ENCODE data around the gene C5. TPM values are rescaled to one million over a fixed set of nuclear protein-coding genes. Genes with fewer than 3 reads are reported as not detected.

C5 gene
- total RNA-seq, 1 experiment from 2014 or later = 0.74 TPM

DNA sequence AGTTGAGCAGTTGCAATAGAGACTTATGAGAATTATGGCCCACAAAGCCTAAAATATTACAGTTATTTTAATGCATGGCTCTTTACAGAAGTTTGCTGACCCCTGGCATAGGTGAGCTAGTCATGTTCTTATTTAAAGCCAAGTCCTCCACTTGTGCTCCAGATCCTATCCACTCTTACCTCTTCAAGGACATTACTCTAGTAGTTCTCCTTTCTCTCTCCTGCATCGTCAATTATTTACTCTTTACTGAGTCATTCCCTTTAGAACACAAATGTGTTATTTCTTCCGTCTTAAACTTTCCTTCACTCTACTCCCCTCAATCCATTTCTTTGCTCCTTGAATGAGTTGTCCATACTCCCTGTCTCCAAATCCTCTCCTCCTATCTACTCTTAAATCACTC lies 102.9 kb downstream of the C5 start:
- H3K27ac ChIP-seq (ENCODE audit: insufficient read length, low read depth, low read length) = no peak overlapping the region
- no peak overlapping the region for H3T11ph ChIP-seq (ENCODE audit: low read length)
- H3K4me1 Mint-ChIP-seq = peaks cover 19 to 20% of the 10 kb centered on the region in 2 experiments
- H3K23me2 ChIP-seq (ENCODE audit: insufficient read length, low read depth, low read length, poor library complexity, severe bottlenecking) = no peaks in the 10 kb centered on the region
- no peak overlapping the region for H3K18ac ChIP-seq (ENCODE audit: insufficient read length, low read depth, low read length)
- H3K79me1 ChIP-seq (ENCODE audit: insufficient read depth, low read depth, low read length, poor library complexity, severe bottlenecking) = no peaks in the 10 kb centered on the region
- H4K5ac ChIP-seq (ENCODE audit: insufficient read length, low read depth, low read length) = no peak overlapping the region
- H3K14ac ChIP-seq (ENCODE audit: insufficient read depth, low read length) = no peak overlapping the region
- H3K79me2 ChIP-seq (ENCODE audit: insufficient read depth, low read length) = no peaks in the 10 kb centered on the region
- no peaks in the 10 kb centered on the region for H4K20me1 ChIP-seq (ENCODE audit: control insufficient read depth, insufficient read depth, insufficient read length)
- no peak overlapping the region for H3K9ac ChIP-seq (ENCODE audit: extremely low read depth, insufficient read length, low read length)
- no peaks in the 10 kb centered on the region for H3K9me3 ChIP-seq (ENCODE audit: control insufficient read depth, low read depth, low read length)
- H2BK5ac ChIP-seq (ENCODE audit: insufficient read length, low read length) = no peak overlapping the region
- H2AK5ac ChIP-seq (ENCODE audit: insufficient read length, low read length) = no peak overlapping the region
- no peak overlapping the region for H2BK15ac ChIP-seq (ENCODE audit: low read depth, low read length)
- H2BK20ac ChIP-seq (ENCODE audit: low read depth, low read length, poor library complexity, severe bottlenecking) = no peak overlapping the region
- H3K4ac ChIP-seq (ENCODE audit: low read depth, low read length) = no peak overlapping the region
- no peaks in the 10 kb centered on the region for H3K27me3 Mint-ChIP-seq (ENCODE audit: low read depth)
- no peak overlapping the region for H2AFZ ChIP-seq (ENCODE audit: low read length)
- no peak for DNase-seq
- no peak overlapping the region for H3K56ac ChIP-seq (ENCODE audit: insufficient read length, low read depth, low read length)
- no peaks in the 10 kb centered on the region for H3K27me3 ChIP-seq (ENCODE audit: insufficient read depth, low read length)
- no peak overlapping the region for H3K23ac ChIP-seq (ENCODE audit: insufficient read length, low read depth, low read length)
- no peak overlapping the region for H3K4me2 ChIP-seq (ENCODE audit: insufficient read depth, insufficient read length, low read length)
- no peak overlapping the region for H4K8ac ChIP-seq (replicated peaks; ENCODE audit: insufficient read length, low read depth, low read length)
- H3K27ac Mint-ChIP-seq = no peak overlapping the region
- no peaks in the 10 kb centered on the region for H3K9me3 Mint-ChIP-seq
- no peaks in the 10 kb centered on the region for H3K36me3 Mint-ChIP-seq (ENCODE audit: insufficient read depth in 1 of 3, low read depth in 3 of 3)
- peaks cover 3% of the 10 kb centered on the region; the same call in 1 of the 2 replicates for H3K4me1 ChIP-seq (ENCODE audit: insufficient read depth, low read length)
- no peak overlapping the region for H4K91ac ChIP-seq (ENCODE audit: insufficient read length, low read depth, low read length)
- H3K4me3 Mint-ChIP-seq = no peak overlapping the region
- no peak overlapping the region for H2BK12ac ChIP-seq (ENCODE audit: insufficient read length, low read depth, low read length)
- 100% methylated on average over 1 of the region's 2 CpGs for WGBS (ENCODE audit: extremely low coverage, insufficient read length, low lambda C conversion rate)
- no peak for TF ChIP-seq CTCF (conservative IDR thresholded peaks at IDR 0.05)
- H2BK120ac ChIP-seq (ENCODE audit: low read depth, low read length, poor library complexity, severe bottlenecking) = no peak overlapping the region

Data from H9 (cell line).